ENCODE measurements around the gene PSORS1C2. TPM values are rescaled to one million over a fixed set of nuclear protein-coding genes. Genes with fewer than 3 reads are reported as not detected.

The PSORS1C2 gene
- total RNA-seq, 4 donors from 2014 or later = 0.91 TPM; not detected in 3

- intact Hi-C loops (cut with DNase I) = no loop called here
- no peaks in the 10 kb centered on the region for H3K9me3 ChIP-seq
- H3K4me3 ChIP-seq = no peak overlapping the region
- H3K36me3 ChIP-seq = no peaks in the 10 kb centered on the region
- WGBS, 2 donors = 26 to 40% methylated on average over 7 of the region's 8 CpGs
- no peak for TF ChIP-seq POLR2A (IDR thresholded peaks at IDR 0.05)
- no peak for TF ChIP-seq CTCF (IDR thresholded peaks at IDR 0.05)
- no peak for DNase-seq
- H3K27ac ChIP-seq = peak overlapping the region; percentile 25 to 57 (median 41)
- H3K4me1 ChIP-seq = peaks cover 4 to 73% (median 23%) of the 10 kb centered on the region in 3 donors
- peaks cover 0 to 3% (median 0%) of the 10 kb centered on the region in 4 donors for H3K27me3 ChIP-seq
Measured at GRCh38 chr6:31125162-31125561, 13.7 kb downstream of the PSORS1C2 start.

GRCh38 chr6:31122791-31123706 lies 15.8 kb downstream of the PSORS1C2 start:
- no peaks in the 10 kb centered on the region for H3K36me3 ChIP-seq
- WGBS, 2 donors = 33 to 53% methylated on average over 14 to 16 of the region's 16 CpGs
- DNase-seq = no peak
- intact Hi-C loops (cut with DNase I) = no loop called here
- no peaks in the 10 kb centered on the region for H3K27me3 ChIP-seq
- peaks cover 4 to 61% (median 23%) of the 10 kb centered on the region in 3 donors for H3K4me1 ChIP-seq
- peak overlapping the region in 1 of 4 donors; percentile 22 for H3K27ac ChIP-seq
- no peak overlapping the region for H3K4me3 ChIP-seq
- H3K9me3 ChIP-seq = no peaks in the 10 kb centered on the region
- TF ChIP-seq POLR2A (IDR thresholded peaks at IDR 0.05) (no peak), CTCF (IDR thresholded peaks at IDR 0.05) (no peak)

- no peak for DNase-seq
- 83 to 92% methylated on average over 4 to 5 of the region's 12 CpGs for WGBS, 2 donors
- no peaks in the 10 kb centered on the region for H3K9me3 ChIP-seq
- H3K4me3 ChIP-seq = no peak overlapping the region
- no peak overlapping the region for H3K27ac ChIP-seq
- peaks cover 4 to 64% (median 19%) of the 10 kb centered on the region in 3 donors for H3K4me1 ChIP-seq
- no peaks in the 10 kb centered on the region for H3K36me3 ChIP-seq
- intact Hi-C loops (cut with DNase I) = no loop called here
- no peaks in the 10 kb centered on the region for H3K27me3 ChIP-seq
- TF ChIP-seq POLR2A (IDR thresholded peaks at IDR 0.05) (no peak), CTCF (IDR thresholded peaks at IDR 0.05) (no peak)
Measured at GRCh38 chr6:31121131-31121790, 17.6 kb downstream of the PSORS1C2 start.

GRCh38 chr6:31120151-31120915 lies 18.5 kb downstream of the PSORS1C2 start, which contains the start of gene CDSN:
Gene CDSN (minus strand): TSS chr6:31120446. CDS start chr6:31120419, 27 bp downstream.
- WGBS, 2 donors = 76 to 81% methylated on average over 19 to 20 of the region's 26 CpGs
- H3K27ac ChIP-seq = no peak within 1 kb of the TSS
- peaks cover 4 to 64% (median 21%) of the 10 kb centered on the region in 3 donors for H3K4me1 ChIP-seq
- no peak within 1 kb of the TSS for H3K4me3 ChIP-seq
- no peaks in the 10 kb centered on the region for H3K36me3 ChIP-seq
- H3K9me3 ChIP-seq = no peaks in the 10 kb centered on the region
- TF ChIP-seq POLR2A (IDR thresholded peaks at IDR 0.05) (no peak), CTCF (IDR thresholded peaks at IDR 0.05) (no peak)
- H3K27me3 ChIP-seq = no peaks in the 10 kb centered on the region
- no peak for DNase-seq
- intact Hi-C loops (cut with DNase I) = no loop called here
